ENCODE results near the gene CEP85. TPM values are rescaled to one million over a fixed set of nuclear protein-coding genes. Genes with fewer than 3 reads are reported as not detected.

CEP85 gene
- total and polyA plus RNA-seq, 2 of the 13 experiments (the other 11 are each of a cell fraction or from before 2014, with no cell fraction given): 16.1 to 26.7 TPM

DNA sequence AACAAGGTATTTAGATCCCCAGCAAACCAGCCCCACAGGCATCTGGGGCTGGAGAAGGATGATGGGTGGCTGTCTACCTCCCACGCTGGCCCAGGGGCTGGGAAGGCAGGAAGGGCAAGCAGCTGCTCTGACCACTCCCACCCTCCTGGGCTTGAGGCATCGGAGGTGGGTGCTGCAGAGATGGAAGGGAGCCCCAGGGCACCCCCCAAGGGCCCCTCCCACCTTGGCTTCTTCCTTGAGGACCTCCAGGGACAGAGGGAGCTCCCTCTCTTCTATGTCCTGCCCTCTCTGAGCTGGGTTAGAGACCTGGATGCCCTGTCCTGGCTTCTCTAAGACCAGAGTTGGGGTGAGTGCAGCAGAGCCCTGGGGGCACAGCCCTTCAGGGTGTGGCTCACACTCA is 86.9 kb downstream of the CEP85 start:
- CTCF ChIA-PET (ENCODE audit: low intra/inter-chr PET ratio, low total read pairs): interaction anchor here (1.1 to 2.3 kb wide), 4 partner anchors 35 to 131 kb away, joined by 3 to 26 read pairs (median 16); partner anchors contain the start of gene CATSPER4
- WGBS (ENCODE audit: low lambda C conversion rate): no CpG with 5 or more reads among the region's 2 CpGs
- H3K79me2 ChIP-seq (ENCODE audit: insufficient read depth, low read length): no peaks in the 10 kb centered on the region
- TF ChIP-seq, protein P1, sequence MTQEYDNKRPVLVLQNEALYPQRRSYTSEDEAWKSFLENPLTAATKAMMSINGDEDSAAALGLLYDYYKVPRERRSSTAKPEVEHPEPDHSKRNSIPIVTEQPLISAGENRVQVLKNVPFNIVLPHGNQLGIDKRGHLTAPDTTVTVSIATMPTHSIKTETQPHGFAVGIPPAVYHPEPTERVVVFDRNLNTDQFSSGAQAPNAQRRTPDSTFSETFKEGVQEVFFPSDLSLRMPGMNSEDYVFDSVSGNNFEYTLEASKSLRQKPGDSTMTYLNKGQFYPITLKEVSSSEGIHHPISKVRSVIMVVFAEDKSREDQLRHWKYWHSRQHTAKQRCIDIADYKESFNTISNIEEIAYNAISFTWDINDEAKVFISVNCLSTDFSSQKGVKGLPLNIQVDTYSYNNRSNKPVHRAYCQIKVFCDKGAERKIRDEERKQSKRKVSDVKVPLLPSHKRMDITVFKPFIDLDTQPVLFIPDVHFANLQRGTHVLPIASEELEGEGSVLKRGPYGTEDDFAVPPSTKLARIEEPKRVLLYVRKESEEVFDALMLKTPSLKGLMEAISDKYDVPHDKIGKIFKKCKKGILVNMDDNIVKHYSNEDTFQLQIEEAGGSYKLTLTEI (CRISPR knock-in tag; conservative IDR thresholded peaks at IDR 0.05): no peak
- TF ChIP-seq RBM22 (optimal IDR thresholded peaks at IDR 0.05; ENCODE audit: low read length): no peak
- no peak for TF ChIP-seq ZNF180 (CRISPR knock-in tag; IDR thresholded peaks at IDR 0.05; ENCODE audit: borderline replicate concordance, low read depth)
- TF ChIP-seq IRF2 (CRISPR knock-in tag; IDR thresholded peaks at IDR 0.05): no peak
- no peak for TF ChIP-seq HIVEP1 (CRISPR knock-in tag; IDR thresholded peaks at IDR 0.05)
- TF ChIP-seq, protein P2, sequence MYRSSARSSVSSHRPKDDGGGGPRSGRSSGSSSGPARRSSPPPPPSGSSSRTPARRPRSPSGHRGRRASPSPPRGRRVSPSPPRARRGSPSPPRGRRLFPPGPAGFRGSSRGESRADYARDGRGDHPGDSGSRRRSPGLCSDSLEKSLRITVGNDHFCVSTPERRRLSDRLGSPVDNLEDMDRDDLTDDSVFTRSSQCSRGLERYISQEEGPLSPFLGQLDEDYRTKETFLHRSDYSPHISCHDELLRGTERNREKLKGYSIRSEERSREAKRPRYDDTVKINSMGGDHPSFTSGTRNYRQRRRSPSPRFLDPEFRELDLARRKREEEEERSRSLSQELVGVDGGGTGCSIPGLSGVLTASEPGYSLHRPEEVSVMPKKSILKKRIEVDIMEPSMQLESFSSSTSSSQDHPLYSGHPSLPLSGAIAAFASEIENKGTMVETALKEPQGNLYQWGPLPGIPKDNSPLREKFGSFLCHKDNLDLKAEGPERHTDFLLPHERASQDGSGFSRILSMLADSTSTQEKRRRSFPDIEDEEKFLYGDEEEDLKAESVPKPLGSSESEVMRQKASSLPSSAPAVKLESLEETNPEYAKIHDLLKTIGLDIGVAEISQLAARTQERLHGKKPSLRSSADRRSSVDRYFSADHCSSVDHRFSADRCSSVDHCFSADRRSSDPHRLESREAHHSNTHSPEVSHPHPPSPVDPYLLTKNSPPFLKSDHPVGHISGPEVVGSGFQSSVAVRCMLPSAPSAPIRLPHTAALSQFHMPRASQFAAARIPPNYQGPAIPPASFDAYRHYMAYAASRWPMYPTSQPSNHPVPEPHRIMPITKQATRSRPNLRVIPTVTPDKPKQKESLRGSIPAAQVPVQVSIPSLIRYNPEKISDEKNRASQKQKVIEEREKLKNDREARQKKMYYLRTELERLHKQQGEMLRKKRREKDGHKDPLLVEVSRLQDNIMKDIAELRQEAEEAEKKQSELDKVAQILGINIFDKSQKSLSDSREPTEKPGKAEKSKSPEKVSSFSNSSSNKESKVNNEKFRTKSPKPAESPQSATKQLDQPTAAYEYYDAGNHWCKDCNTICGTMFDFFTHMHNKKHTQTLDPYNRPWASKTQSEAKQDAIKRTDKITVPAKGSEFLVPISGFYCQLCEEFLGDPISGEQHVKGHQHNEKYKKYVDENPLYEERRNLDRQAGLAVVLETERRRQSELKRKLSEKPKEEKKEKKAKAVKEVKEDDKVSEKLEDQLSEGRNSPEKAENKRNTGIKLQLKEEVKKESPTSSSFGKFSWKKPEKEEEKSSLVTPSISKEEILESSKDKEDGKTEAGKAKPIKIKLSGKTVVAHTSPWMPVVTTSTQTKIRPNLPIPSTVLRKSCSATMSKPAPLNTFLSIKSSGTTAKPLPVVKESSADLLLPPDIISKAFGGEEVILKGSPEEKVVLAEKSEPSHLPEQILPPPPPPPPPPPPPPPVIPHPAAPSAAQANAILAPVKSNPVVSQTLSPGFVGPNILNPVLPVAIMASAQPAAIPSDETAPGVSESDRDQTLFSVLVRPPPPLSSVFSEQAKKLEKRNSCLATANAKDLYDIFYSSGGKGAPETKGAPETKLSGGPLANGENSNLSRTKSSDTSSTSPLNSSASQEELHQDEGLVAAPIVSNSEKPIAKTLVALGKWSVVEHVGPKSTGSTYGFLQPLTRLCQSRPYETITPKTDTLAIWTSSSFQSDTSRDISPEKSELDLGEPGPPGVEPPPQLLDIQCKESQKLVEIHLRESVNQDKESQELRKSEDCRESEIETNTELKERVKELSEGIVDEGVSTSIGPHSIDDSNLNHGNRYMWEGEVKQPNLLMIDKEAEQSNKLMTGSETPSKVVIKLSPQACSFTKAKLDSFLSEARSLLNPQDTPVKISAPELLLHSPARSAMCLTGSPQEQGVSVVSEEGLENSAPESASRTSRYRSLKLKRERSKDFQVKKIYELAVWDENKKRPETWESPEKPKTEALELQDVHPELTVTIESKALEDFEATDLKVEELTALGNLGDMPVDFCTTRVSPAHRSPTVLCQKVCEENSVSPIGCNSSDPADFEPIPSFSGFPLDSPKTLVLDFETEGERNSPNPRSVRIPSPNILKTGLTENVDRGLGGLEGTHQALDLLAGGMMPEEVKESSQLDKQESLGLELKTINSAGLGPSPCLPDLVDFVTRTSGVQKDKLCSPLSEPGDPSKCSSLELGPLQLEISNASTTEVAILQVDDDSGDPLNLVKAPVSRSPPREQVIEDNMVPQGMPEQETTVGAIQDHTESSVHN (CRISPR knock-in tag; IDR thresholded peaks at IDR 0.05): no peak
- no peak for TF ChIP-seq SSRP1 (CRISPR knock-in tag; IDR thresholded peaks at IDR 0.05)
- no peak for TF ChIP-seq NFATC3 (CRISPR knock-in tag; IDR thresholded peaks at IDR 0.05)
- TF ChIP-seq KLF6 (CRISPR knock-in tag; IDR thresholded peaks at IDR 0.05): no peak
- TF ChIP-seq, protein P3, sequence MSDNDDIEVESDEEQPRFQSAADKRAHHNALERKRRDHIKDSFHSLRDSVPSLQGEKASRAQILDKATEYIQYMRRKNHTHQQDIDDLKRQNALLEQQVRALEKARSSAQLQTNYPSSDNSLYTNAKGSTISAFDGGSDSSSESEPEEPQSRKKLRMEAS (IDR thresholded peaks at IDR 0.05): no peak
- TF ChIP-seq, protein P4, sequence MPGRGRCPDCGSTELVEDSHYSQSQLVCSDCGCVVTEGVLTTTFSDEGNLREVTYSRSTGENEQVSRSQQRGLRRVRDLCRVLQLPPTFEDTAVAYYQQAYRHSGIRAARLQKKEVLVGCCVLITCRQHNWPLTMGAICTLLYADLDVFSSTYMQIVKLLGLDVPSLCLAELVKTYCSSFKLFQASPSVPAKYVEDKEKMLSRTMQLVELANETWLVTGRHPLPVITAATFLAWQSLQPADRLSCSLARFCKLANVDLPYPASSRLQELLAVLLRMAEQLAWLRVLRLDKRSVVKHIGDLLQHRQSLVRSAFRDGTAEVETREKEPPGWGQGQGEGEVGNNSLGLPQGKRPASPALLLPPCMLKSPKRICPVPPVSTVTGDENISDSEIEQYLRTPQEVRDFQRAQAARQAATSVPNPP (CRISPR knock-in tag; IDR thresholded peaks at IDR 0.05): no peak
- no peak for TF ChIP-seq KLF11 (CRISPR knock-in tag; IDR thresholded peaks at IDR 0.05)
- no peak for TF ChIP-seq XRCC5 (optimal IDR thresholded peaks at IDR 0.05; ENCODE audit: low read length)
- no peak for TF ChIP-seq DR1 (CRISPR knock-in tag; IDR thresholded peaks at IDR 0.05)
- TF ChIP-seq NR1H2 (CRISPR knock-in tag; IDR thresholded peaks at IDR 0.05; ENCODE audit: borderline replicate concordance, low read depth): no peak

More for the DNA sequence above, 86.9 kb downstream of the CEP85 start:
- BruUV-seq (replicated peaks): no TSS peak
- POLR2A ChIA-PET: interaction anchor here (1.0 kb wide), 1 partner anchor 151 kb away, joined by 5 read pairs; the partner anchor contains the start of gene ZNF593
- H2AFZ ChIP-seq (ENCODE audit: low read length): no peak overlapping the region
- H3K27me3 ChIP-seq (ENCODE audit: control insufficient read depth in 1 of 2, insufficient read depth in 2 of 2, low read length in 2 of 2): no peaks in the 10 kb centered on the region
- no peaks in the 10 kb centered on the region for H3K36me3 ChIP-seq (replicated peaks in 1 of 2; ENCODE audit: control insufficient read depth in 1 of 2, insufficient read depth in 2 of 2, low read length in 2 of 2)
- no peaks in the 10 kb centered on the region for H3K9me3 ChIP-seq (ENCODE audit: low read length)
- in situ Hi-C loops (cut with HindIII; ENCODE audit: extremely low pct_ligation_motif_present, low pct_unique_long_range_greater_than_20kb): loop anchor here (5.0 kb wide), 2 partner anchors 39 to 41 kb away; partner anchors contain the start of gene SH3BGRL3
- H3K9ac ChIP-seq (ENCODE audit: insufficient read depth, low read depth, low read length): no peak overlapping the region
- intact Hi-C loops (cut with micrococcal nuclease; ENCODE audit: unreplicated experiment): loop anchor here (1.0 to 2.0 kb wide), 4 partner anchors 36 to 70 kb away; no protein-coding TSS in a partner anchor
- no peak for FAIRE-seq
- DNase-seq (ENCODE audit: low spot score): no peak
- peak; percentile 14; the same call in 2 of the 3 replicates for ATAC-seq
- H3K27ac ChIP-seq (ENCODE audit: extremely low read length, insufficient read depth, low read length): no peak overlapping the region
- H3K4me2 ChIP-seq (ENCODE audit: low read depth, low read length): no peak overlapping the region
- no peaks in the 10 kb centered on the region for H3K4me1 ChIP-seq (ENCODE audit: insufficient read depth, low read length)
- no peak overlapping the region for H3K4me3 ChIP-seq (replicated peaks in 1 of 3; ENCODE audit: insufficient read depth in 1 of 3, low read depth in 2 of 3, low read length in 3 of 3)
- H4K20me1 ChIP-seq (ENCODE audit: insufficient read depth, low read length): no peaks in the 10 kb centered on the region

All from HepG2 (cell line).